NCI-H2081 (cell line): ENCODE results near the gene EIF2D.
"Not testable (repeated sequence)": the region's sequence is repeated elsewhere in the genome, so short reads cannot be mapped to it uniquely, and the experiment has no call there.

Source experiments
- DNase-seq, 2 experiments: peaks; one replicate each; lab custom pipeline; 2025; lab: John Stamatoyannopoulos, UW

The EIF2D gene

GRCh38 chr1:206635080-206635977, 23.1 kb upstream of the EIF2D start, which contains the start of gene DYRK3:
DYRK3 (plus strand) TSS chr1:206635536; CDS start chr1:206635704, 168 bp downstream.
- DNase-seq: peak; percentile 94 to 96

DNA sequence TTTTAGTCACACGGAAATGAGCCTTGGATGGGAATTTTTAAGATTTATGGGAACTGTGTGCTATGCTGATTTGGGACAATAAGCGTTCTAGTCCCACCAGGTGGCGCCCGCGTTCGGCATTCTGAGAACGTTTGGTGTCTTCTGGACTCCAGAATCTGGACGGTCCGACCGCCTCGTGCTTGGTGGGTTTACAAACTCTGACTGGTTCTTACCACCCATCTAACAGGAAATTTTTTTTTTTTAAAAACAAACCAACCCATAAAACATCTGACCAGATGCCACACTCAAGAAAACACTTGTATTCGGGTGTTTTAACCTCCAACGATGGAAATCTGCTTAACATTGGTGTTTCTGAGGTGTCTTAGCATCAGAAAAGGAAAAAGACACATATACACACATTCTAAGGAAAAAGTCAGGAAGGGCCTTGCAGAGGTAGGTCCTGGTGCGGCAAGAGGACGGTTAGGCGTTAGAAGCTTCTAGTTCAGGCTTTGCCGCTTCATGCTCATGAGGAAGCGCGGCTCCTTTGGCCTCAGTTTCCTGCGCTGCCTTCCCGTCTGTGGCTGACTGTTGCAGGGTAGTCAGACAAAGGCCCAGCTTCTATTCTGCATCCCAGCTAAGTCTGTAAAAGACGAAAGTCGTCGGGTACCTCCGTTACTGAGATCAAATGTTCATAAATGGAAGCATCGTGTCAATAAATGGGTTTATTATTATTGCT, 22.3 kb upstream of the EIF2D start:
- DNase-seq: peak; percentile 92 to 93

- no peak for DNase-seq
Observed at GRCh38 chr1:206633708-206634121, 21.4 kb upstream of the EIF2D start.

- peak; percentile 62 to 79 for DNase-seq
Observed at GRCh38 chr1:206631085-206631509, 18.8 kb upstream of the EIF2D start.

GRCh38 chr1:206628916-206629315, 16.7 kb upstream of the EIF2D start:
- no peak for DNase-seq

DNA sequence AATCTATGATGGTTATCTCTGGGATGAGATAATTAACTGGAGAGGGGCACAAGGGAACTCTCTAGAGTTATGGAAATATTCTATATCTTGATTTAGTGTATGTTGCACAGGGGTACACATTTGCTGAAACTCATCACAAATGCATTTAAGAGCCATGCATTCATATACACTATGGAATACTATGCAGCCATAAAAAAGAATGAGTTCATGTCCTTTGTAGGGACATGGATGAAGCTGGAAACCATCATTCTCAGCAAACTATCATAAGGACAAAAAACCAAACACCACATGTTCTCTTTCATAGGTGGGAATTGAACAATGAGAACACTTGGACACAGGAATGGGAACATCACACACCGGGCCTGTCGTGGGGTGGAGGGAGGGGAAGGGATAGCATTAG, 14.1 kb upstream of the EIF2D start:
- not testable (repeated sequence) for DNase-seq

DNA sequence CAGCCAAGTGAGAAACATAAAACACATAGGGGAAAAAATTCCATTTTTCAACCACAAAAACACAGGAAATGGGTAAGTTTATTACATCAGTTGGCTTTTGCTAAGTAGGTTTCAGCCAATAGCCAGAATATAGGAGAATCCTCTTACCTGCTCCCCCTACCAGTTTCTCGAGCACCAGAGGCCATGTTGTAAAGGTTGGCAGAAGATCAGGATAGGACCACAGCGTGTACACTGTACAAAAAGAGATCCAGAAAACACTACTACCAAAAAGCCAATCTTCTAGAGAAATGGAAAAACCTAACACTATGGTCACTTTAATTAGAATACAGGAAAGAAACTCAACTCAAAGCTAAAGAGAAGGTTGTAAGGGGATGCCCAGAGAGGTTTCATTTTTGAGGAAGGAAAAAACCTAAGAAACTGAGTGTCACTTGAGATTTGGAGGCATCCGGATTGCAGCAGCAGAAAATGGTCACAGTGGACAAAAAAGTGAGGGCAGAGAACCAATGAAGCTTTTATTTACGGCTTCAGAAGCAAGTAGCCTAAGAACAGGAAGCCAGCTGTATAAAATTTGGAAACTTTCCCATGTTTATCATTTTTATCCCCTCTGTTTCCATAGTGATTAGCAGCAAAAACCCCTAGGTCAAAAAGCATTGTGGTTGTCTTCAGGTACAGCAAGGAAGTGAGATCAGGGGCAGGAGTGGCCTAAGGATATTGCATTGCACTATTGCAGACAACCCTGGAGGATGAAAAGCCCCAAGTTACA, 2.9 kb downstream of the EIF2D start:
- DNase-seq: peak in 1 of 2 experiments; percentile 16

- peak; percentile 31 to 49 for DNase-seq
Observed at GRCh38 chr1:206608108-206608698, 4.1 kb downstream of the EIF2D start.

- peak; percentile 19 to 50 for DNase-seq
Observed at GRCh38 chr1:206606867-206607266, 5.4 kb downstream of the EIF2D start.

- DNase-seq: no peak
Observed at GRCh38 chr1:206604861-206605260, 7.4 kb downstream of the EIF2D start.

GRCh38 chr1:206600527-206600926, 11.7 kb downstream of the EIF2D start:
- DNase-seq: no peak

DNA sequence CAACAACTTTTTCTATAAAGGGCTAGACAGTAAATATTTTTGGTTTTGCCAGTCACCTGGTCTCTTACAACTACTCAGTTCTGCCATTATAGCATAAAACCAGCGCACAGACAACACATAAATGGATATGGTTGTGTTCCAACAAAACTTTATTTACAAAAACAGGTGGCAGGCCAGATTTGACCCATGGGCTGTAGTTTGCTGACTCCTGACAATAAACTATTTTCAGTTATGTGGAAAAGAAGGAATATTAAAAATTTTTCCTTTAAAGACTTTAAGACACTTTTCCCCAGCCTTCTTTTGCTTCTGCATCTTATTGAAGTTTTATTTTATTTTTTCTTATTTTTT, 16.0 kb downstream of the EIF2D start:
- DNase-seq: no peak

DNA sequence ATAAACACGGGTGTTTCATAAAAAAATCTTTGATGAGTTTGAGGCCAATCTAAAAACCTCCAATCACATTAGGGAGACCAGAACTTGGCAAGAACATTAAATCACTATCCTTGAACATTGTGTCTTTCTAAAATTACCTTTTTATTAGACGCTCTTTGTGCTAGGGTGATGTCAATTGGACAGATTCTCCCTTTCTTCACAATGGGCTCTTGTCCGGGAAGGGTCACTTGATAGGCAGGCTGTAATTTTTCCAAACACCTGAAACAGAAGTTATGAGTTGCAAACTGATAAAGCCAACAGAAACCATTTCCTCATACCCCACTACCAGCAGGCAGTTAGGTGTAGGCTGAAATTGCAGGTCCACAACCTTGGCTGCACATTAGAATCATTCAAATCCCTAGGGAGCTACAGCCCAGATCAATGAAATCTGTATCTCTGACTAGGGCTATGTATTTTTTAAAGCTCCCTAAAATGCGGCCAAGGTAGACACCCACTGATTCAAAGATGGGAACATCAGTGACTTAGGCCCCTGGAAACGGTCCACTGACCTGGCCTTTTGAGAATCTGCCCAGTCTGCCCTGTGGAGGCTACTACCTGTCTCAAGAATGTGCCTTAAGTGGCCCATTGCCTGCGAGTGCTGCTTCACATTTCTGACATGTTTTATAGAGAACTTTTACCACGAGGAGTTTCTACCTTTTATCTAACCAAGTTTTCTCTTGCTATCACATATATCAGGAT, 16.5 kb downstream of the EIF2D start:
- no peak for DNase-seq

DNA sequence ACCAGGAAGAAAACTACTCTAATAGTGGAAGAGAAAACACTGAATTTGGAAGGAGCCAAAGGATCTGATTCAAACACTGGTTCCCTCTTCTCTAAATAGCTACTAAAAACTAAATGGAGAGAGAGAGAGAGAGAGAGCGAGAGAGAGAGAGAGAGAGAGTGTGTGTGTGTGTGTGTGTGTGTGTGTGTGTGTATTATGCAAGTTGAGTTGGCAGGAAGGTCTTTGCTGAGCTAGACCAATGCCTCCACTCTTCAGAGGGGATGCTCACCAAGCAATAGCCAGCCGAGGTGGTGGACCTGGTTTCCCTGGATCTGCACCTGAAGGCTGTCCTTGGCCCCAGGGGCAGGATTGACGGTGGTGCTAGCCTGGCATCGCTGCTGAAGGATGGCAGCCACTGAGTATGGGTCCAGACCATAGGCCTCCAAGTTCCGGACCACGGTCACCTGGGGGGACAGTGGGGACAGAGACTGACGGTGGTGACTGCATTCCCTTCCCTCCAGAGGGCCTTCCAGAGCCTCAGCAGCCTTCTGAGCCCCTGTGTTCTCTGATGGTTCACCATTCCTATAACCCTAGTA, 18.8 kb downstream of the EIF2D start:
- no peak for DNase-seq

- DNase-seq: no peak
Observed at GRCh38 chr1:206591696-206592095, 20.6 kb downstream of the EIF2D start.

DNA sequence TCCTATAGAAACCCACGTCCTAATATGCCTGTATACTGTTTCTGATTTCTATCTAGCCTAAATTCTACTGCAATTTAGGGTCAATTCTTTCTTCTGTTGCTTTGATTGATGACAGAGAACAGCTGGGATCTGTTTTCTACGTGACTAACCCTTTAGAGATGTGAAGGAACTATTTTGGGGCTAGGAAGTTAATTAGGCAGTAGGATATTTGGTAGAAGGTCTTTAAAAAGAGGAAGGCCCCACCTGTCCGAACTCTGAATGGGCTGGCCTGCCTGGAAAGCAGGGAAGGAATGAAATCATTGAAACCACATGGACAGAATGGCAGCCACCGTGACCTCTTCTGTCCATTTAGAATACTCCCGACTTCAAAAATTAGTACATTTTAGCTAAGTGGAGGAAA, 21.0 kb downstream of the EIF2D start:
- no peak for DNase-seq

DNA sequence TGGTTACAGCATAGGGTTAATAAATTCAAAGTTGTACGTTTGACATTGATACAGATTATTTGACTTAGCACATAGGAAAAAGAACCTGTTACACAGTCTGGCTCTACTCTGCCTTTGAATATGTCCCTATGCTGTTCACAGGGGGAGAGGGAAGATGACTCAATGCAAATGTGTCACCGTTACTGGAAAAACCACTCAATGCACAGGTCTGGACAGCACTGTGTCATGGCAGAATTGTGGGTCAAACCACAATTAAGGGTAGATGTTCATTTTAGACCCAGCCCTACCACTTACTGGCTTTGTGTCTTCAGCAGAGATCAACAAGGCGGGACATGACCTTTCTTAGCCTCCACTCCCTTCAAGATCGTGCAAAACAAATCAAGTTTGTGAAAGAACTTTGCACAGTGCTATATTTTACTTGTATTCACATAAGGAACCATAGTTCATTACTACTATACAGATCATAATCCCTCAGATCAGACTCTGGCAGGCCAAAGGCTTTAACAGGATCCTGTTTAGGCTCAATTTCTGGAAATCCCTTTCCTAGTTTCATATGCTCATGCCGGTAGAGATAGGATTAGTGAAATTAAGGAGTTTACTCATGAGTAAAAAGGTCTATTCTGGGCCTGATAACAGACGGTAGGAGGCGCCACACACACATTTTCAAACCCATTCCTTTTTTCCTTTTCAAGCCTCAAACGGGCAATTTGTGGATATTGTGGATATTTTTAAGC, 22.1 kb downstream of the EIF2D start:
- no peak for DNase-seq

GRCh38 chr1:206589206-206589605, 23.1 kb downstream of the EIF2D start:
- no peak for DNase-seq

GRCh38 chr1:206588492-206588891, 23.8 kb downstream of the EIF2D start:
- DNase-seq: no peak

DNA sequence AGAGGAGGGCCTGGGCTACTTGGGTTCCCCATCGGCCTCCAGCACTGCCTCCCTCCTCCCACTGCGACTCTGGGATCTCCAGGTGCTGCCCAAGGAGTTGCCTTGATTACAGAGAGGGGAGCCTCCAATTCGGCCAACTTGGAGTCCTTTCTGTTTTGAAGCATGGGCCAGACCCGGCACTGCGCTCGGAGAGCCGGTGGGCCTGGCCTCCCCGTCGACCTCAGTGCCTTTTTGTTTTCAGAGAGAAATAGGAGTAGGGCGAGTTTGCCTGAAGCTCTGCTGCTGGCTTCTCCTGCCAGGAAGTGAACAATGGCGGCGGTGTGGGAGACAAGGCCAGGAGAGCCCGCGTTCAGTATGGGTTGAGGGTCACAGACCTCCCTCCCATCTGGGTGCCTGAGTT, 24.4 kb downstream of the EIF2D start:
- DNase-seq: no peak
